AG09319 (cell line): Measurements from ENCODE around the gene ATP5MC2.

ENCODE experiments used
- DNase-seq: peaks from one replicate; pipeline ENCODE4 v3.0.0-alpha.2; 2010; ENCODE audit warnings: low read depth; ENCODE audit errors: extremely low read depth
- TF ChIP-seq, protein P1 (sequence below): IDR thresholded peaks from 2 replicates; pipeline ENCODE4 v1.5.1; 2011; ENCODE audit warnings: low read depth, mild to moderate bottlenecking, inconsistent platforms, low read length, moderate library complexity

ATP5MC2 gene

DNA sequence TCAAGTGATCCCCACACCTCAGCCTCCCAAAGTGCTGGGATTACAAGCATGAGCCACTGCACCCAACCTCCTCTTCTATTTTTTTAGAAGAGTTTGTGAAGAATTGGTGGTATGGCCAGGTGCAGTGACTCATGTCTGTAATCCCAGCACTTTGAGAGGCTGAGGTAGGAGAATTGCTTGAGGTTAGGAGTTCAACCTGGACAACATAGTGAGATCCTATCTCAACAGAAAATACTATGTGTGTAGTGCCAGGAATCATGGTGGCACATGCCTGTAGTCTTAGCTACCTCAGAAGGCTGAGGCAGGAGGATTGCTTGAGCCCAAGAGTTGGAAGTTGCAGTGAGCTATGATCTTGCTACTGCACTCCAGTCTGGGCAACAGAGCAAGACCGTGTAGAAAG lies 44.2 kb downstream of the ATP5MC2 start:
- TF ChIP-seq, protein P1, sequence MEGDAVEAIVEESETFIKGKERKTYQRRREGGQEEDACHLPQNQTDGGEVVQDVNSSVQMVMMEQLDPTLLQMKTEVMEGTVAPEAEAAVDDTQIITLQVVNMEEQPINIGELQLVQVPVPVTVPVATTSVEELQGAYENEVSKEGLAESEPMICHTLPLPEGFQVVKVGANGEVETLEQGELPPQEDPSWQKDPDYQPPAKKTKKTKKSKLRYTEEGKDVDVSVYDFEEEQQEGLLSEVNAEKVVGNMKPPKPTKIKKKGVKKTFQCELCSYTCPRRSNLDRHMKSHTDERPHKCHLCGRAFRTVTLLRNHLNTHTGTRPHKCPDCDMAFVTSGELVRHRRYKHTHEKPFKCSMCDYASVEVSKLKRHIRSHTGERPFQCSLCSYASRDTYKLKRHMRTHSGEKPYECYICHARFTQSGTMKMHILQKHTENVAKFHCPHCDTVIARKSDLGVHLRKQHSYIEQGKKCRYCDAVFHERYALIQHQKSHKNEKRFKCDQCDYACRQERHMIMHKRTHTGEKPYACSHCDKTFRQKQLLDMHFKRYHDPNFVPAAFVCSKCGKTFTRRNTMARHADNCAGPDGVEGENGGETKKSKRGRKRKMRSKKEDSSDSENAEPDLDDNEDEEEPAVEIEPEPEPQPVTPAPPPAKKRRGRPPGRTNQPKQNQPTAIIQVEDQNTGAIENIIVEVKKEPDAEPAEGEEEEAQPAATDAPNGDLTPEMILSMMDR: no peak
- no peak for DNase-seq

DNA sequence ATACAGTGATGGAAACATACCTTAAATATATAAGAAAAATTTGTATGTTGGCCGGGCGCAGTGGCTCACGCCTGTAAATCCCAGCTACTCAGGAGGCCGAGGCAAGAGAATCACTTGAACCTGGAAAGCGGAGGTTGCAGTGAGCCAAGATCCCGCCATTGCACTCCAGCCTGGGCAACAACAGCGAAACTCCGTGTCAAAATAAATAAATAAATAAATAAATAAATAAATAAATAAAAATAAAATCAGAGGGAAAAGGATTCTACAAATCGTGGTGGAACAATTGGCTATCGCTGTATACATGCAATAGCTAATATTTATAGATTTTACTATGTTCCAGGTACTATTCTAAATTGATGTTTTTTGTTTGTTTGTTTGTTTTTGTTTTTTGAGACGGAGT lies 48.0 kb downstream of the ATP5MC2 start:
- TF ChIP-seq, protein P1: no peak
- no peak for DNase-seq

DNA sequence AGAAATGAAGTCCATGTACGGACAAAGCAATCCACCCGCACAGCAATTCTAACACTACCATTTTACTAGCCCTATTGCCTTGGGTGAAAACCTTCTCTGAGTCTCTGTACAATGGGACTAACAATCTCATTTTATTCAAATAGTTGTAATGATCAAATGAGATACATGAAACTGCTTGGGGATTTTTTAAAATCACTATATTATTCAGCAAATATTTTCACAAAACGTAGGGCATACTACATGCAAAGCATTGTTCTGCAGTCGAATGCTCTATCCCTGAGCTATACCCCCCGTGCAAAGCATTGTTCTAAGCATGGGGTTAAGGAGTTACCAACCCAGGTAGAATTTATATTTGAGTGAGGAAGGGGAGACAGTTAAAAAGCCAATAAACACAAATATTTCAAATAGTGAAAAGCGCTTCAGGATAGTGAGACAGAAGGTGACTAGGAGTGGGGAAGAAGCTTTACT lies 49.1 kb downstream of the ATP5MC2 start:
- TF ChIP-seq, protein P1: no peak
- no peak for DNase-seq

DNA sequence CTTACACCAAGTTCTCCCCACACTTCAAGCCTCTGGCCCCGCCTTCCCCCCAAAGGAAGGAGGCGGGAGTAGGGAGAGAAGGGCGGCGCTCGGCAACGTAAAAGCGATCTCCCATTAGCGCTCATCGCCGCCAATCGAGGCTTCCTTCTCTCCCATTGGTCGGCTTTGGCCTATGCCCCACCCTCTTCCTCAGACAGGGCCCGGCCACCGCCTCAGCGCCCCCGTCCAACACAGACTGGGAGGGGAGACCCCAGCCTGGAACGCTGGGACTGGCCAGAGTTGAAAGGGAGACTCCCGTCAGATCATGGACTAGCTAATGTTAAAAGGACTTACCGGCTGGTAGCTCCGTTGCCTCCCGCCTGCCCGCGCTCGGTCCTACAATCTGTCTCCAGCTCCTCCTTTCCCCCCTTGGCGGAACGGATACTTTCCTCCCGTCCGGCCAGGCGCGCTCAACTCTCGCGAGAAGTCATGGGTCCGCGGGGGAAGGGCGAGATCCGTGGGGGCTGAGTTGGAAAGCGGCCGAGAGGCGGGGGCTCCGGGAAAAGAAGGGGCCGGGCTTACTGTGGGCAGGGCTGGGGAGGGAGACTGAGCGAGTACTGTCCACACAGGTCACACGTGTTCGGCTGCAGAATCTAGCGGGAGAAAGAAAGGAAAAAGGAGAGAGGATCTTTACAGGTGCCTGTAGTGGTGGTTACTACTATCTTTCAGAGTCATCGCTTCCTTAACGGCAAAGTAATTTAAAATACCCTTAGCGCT lies 49.8 kb downstream of the ATP5MC2 start, which contains the start of gene ATF7:
TSS of gene ATF7 (minus strand) at position 437 of the 756 bp plus-strand sequence. CDS start 25,382 bp downstream, outside the sequence.
- DNase-seq: peak; percentile 96
- TF ChIP-seq, protein P1: no peak

DNA sequence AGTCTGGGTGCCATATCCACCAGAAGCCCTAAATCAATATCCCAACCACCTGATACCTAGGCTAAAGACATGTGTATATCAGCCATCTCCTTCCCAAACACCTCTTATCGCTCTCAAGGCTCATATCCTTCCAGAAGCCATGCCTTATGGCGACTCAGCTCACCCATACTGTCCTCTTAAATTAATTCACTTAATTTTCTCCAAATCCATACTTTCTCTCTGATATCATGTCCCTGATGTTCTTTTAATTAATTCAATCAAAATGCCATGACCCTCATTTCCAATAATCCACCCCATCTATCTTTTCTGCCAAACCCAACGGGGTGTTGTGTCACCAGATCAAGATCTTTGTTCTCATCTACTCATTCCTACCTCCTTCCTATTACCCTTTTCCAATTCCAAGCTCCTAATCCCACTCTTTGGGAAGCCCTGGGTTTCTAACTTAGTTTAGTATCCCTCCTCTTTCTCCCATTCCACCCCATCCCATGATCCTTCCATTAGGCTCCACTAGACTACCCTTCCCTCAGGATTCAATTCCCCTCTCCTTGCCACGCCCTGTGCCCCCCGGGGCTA lies 50.4 kb downstream of the ATP5MC2 start:
- no peak for DNase-seq
- TF ChIP-seq, protein P1: no peak

DNA sequence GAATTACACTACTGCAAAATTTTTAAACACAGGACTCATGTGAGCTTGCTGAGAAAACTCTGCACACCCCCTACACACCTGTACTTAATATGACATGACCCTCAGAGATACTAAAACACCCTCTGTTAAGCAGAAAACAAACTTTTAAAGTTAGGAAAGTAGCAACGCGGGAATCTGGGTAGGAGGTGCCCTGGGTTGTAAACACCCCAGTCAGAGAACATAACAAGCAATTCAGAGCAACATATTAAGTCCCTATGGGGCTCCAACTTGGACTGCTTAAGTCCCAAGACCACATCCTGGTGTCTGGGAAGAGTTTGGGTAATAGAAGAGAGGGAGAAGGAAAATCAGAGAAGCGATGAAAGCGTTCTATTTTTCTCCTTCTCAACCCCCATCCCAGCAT lies 50.9 kb downstream of the ATP5MC2 start:
- TF ChIP-seq, protein P1: no peak
- DNase-seq: no peak

DNA sequence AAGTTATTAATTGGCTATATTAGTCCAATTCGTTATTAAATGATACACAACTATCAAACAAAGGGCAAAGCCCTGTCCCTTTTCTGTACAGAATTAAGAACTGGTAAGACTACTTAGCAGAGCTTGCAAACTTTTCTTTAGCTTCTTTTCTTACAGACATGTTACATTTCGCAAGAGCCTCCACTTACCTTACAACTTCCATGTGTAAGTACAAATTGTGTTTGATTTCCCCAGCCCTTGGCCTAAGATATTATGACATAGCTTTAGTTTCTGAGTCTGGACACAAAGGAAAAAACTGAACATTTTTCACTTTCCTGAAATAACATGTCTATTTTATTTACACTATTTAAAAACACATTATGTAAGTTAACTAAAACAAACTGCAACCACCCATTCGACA lies 51.4 kb downstream of the ATP5MC2 start:
- DNase-seq: no peak
- TF ChIP-seq, protein P1: no peak
